NCI-H524 (cell line): ENCODE data around the gene HEATR1.
"Not testable (repeated sequence)": the region's sequence is repeated elsewhere in the genome, so short reads cannot be mapped to it uniquely, and the experiment has no call there.

Source experiments
- DNase-seq, 2 experiments: peaks; one replicate each; lab custom pipeline; 2025; lab: John Stamatoyannopoulos, UW

The HEATR1 gene

GRCh38 chr1:236603991-236604904 lies at the start of gene HEATR1:
Gene HEATR1 (minus strand): TSS chr1:236604516. CDS start chr1:236604095, 421 bp downstream.
- DNase-seq, result peak; percentile 78 to 91

- DNase-seq, result no peak
These were observed 40.8 kb upstream of the HEATR1 start for GRCh38 chr1:236645016-236645680.

- no peak for DNase-seq
These were observed 38.4 kb upstream of the HEATR1 start for GRCh38 chr1:236642763-236643162.

- DNase-seq, result no peak
These were observed 35.4 kb upstream of the HEATR1 start for GRCh38 chr1:236639686-236640085.

GRCh38 chr1:236638945-236639344 lies 34.6 kb upstream of the HEATR1 start:
- no peak for DNase-seq

GRCh38 chr1:236636017-236636416 lies 31.7 kb upstream of the HEATR1 start:
- DNase-seq, result no peak

- DNase-seq, result no peak
These were observed 23.6 kb upstream of the HEATR1 start for GRCh38 chr1:236627727-236628408.

GRCh38 chr1:236623371-236624166 lies 19.3 kb upstream of the HEATR1 start:
- DNase-seq, result no peak

- DNase-seq, result no peak
These were observed 18.1 kb upstream of the HEATR1 start for GRCh38 chr1:236622407-236622806.

- no peak for DNase-seq
These were observed 15.1 kb upstream of the HEATR1 start for GRCh38 chr1:236619398-236619797.

- no peak for DNase-seq
These were observed 14.2 kb upstream of the HEATR1 start for GRCh38 chr1:236618507-236618906.

GRCh38 chr1:236615399-236616148 lies 11.3 kb upstream of the HEATR1 start:
- DNase-seq, result no peak

GRCh38 chr1:236612349-236612748 lies 8.0 kb upstream of the HEATR1 start:
- no peak for DNase-seq

- DNase-seq, result peak; percentile 32 to 64
These were observed 4.8 kb upstream of the HEATR1 start for GRCh38 chr1:236608930-236609726.

GRCh38 chr1:236607597-236607996 lies 3.3 kb upstream of the HEATR1 start:
- DNase-seq, result not testable (repeated sequence)

GRCh38 chr1:236604905-236605806 lies 840 bp upstream of the HEATR1 start:
- no peak for DNase-seq

GRCh38 chr1:236602171-236602570 lies 2.1 kb downstream of the HEATR1 start:
- DNase-seq, result no peak

GRCh38 chr1:236590553-236591150 lies 13.7 kb downstream of the HEATR1 start:
- DNase-seq, result no peak

GRCh38 chr1:236589531-236589930 lies 14.8 kb downstream of the HEATR1 start:
- no peak for DNase-seq
